Inferior parietal cortex (tissue), 1 donor: ENCODE data around the gene CBARP.

ENCODE experiments used
- DNase-seq: peaks from one replicate; pipeline ENCODE4 v3.0.0-alpha.2; 2016; ENCODE audit errors: extremely low spot score

CBARP gene

DNA sequence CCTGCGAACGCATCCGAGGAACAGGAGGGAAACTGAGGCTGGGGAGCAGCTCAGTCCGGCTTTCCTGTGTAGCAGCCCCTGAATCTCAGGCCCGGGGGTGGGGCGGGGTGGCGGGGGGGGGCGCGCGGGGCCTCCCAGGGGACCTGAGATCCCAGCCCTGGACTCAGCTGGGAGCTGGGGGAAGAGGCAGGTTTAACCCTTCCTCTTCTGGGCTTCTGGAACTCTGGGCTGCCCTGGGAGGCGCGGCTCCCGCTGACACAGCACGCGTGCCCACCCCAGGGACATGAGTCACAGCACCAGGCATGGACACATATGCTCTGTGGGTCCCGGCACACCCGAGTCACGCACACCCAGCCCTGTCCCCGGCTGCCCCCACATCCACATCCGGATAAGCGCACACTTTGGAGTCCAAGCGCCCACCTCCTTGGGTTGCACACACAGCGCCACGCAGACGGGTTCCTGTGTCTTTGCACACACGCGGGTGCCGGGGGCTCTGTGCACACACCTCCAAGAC is 27.9 kb upstream of the CBARP start:
- no peak for DNase-seq

DNA sequence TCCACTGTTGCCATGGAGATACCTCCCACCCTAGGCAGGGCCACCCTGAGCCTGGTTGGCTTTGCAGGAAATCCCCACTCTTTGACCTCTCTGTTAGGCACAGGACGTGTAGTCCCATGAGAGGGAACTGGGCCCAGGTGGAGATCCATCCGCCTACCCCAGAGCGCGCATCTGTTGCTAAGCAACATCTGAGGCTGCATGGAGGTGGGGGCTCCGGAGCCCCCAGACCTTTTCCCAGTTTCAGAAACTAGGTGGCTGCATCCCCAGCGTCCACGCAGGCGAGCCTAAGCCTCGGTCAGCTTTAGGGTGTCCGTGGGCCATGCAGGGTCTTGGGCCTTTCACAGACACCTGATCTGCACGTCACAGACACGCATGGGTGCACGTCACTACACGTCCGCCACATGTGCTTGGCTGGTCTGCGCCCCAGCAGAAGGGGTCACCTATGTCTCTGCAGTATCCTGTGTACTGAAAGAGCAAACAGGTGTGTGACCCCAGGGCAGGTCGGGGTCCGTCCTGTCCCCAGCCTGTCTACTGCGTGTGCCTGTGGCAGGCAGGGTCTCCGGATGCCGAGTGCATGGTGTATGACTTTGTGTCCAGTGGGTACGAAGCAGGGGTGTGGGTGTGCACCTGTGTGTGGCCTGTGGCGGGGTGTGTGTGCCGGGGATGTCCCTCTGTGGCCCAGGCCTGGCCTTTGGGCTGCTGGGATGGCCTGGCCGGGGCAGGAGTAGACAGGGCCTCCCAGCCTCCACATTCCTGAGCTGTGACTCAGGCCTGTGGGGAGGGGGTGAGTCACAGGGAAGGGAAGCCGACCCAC is 27.2 kb upstream of the CBARP start:
- DNase-seq, result no peak

GRCh38 chr19:1263188-1263587 is 25.4 kb upstream of the CBARP start:
- no peak for DNase-seq

DNA sequence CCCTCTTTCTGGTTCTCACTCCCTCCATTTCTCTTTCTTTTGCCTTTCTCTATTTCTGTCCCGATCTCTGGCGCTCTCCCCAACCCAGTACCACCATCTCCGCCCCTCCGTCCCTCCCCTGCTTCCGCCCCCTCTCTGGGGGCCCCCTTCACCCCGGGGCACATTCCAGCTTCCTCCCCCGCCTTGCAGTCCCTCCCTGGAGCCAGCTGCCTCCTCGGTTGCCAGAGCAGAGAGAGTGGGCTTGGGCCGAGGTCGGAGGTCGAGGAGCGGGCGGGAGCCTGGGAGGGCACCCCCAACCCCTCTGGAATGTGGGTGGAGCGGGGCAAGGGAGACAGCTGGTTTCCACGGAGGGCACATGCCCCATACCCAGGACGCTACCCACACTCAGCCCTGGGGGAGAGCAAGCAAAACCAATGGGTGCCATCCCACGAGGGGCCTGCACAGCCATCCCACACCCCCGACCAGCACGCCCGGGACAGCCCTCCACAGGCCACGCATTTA is 24.9 kb upstream of the CBARP start:
- DNase-seq, result no peak

DNA sequence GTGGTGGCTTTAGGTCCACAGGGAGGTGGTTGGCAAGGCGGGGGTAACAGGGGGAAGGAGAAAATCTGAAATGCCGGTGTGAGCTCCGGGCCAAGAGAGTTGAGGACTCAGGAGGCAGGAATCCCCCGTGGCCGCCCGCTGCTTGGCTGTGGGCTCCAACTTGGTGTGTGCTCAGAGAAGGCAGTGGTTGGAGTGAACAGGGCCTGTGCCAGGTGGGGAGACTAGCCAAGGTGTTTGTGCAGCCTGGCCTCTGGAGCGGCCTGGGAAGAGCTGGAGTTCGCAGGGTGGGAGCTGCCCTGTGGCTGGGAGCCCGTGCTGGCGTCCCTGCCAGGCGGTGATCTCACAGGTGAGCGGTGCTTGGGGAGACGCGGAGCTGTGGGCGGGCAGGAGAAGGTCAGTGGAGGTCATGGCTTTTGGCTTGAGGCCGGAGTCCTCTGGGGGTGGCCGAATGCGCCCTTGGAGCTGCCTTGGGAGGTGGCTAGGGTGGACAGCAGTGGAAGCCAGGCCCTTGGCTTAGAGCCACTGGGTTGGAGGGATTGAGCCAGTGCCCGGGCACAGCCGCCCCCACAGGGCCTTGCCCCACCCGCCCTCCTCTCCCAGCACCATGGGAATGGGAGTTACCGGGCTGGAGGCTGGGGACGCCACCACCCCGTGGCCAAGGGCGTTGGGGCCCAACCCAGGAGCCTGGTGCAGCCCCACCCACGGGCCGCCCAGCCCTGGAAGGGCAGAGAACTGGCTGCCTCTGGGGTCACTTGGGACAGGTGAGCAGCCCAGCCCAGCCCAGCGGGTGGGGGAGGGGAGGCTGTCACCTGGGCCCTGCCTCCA is 24.2 kb upstream of the CBARP start:
- no peak for DNase-seq

DNA sequence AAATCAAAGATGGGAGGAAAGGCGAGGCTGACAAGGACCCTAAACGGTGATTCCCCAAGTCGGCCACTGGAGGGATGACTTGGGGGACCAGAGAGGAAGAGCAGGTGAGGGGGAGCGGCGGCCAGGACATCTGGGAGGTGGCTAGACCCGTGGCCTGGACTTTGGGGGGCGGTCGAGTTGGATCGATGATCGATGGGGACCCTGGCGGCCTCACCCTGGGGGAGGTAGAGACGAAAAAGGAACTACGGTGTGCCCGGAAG is 23.7 kb upstream of the CBARP start:
- no peak for DNase-seq

DNA sequence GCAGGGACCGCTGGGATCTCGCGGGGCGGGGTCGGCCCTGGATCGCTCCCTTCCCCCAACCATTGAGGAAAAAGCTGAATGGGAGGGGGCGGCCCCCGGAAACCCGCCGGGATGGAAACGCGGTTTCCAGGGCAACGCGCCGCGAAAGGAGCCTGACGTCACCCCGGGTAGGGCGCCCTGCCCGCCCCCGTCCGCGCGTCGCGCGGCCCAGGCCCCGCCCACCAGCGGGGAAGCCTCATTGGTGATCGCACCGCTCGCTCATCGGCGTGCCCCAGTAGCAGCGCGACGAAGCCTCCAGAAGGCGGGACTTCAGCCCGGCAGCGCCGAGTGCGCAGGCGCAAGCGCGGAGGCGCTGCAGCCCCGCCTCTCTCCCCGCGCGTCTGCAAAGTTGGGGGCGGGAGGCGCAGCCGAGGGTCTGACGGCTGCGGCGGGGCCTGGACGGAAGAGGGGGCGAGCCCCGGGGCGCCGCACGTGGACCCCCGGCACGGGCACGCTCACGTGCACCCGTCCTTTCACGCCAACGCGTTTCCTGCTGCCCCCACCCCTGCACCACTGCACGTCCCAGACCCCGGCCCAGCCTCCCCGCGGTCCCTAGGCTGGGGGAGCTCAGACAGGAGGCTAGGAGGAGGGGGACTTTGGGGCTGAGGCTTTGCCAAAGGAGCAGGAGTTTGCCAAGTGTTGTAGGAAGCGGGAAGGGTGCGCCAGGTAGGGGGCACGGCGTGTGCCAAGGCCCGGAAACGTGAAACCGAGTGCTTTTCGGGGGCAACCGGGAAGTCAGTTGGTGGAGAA is 23.1 kb upstream of the CBARP start:
- DNase-seq, result peak; percentile 96

DNA sequence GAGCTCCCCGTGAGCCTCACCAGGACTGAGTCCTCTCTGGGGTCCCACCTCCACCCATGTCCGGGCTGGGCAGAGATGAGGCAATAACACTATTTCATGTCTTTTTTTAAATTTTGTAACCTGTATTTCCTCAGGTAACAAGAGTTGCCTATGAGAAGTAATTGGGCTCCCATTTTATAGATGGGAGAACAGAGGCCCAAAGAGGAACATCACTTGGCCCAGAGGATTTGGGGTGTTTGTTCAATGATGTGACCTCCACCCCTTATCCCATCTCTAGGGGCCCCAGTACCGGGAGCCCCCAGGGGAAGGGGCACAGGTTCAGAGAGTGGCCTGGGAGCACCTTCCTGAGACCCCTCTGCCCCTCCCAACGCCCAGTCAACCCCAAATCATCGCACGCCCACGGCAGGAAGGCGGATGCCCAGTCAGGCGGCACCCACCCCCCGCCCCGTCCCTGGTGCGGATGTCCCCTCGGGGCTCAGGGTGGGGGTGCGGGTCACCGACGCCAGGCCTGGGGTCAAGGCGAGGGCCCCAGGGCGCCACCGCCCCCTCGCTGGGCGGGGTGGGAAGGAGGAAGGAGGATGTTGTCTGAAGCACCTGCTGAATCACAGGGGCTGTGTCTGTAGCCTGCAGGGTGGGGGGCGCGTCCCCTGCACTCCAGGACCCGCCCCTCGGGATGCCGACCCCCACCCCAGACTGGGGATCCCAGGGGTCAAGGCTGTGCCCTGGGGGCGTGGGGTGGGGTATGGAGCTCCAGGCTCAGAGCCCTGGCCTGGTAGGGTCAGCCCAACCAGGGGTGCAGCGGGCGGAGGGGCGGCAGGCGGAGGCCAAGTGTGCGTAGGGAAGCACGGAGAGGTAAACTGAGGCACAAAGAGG is 22.3 kb upstream of the CBARP start:
- no peak for DNase-seq

DNA sequence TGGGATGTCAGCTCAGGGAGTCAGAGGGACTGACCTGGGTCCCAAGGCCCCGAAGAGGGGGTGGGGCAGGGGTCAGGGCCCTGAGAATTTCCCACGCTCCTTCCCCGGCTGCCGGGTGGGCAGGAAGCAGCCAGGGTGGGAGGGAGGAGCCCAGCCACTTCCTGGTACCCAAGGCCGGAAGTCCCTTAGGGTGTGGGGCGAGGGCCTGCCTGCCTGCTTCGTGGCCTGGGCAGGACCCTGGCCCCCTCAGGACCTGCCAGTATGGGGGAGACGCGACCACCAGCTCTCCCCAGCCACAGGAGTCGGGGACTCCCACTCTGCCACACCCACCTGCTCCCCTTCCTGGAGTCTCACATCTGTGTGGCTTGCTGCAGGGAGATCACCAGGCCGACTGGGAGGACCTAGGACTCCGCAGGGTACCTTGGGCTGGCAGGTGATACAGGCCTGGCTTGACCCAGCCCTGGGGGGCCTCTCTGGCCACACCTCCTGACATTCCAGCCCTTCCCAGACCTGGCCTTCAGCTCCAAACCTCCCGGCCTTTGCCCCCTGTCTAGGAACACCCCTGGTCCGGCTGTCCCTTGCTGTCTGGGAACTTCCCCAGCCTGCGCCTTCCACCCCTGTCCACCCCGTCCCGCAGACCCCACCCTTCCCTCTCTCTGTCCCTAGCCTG is 21.5 kb upstream of the CBARP start:
- DNase-seq, result no peak

DNA sequence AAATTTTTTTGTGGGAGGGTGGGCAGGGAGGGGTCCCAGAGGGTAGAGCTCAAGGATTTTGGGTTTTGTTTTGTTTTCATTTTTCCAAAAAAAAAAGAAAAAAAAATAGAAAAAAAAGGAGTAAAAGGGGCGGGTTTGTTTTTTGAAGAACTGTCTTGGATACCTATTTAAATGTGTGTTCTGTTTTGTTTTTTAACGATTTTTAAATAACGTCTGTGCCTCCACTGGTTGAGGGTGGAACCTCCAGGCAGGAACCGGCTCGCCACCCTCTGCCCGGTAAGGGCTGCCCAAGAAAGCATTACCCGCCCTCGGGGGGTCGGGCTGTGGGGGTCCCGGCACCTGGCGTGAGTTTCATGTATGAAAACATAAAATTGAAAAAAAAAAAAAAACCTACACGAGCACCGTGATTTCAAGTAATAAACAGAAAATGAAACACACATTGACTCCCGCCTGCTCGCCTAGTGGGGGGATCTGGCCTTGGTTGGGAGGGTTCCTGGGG is 21.0 kb upstream of the CBARP start:
- no peak for DNase-seq

DNA sequence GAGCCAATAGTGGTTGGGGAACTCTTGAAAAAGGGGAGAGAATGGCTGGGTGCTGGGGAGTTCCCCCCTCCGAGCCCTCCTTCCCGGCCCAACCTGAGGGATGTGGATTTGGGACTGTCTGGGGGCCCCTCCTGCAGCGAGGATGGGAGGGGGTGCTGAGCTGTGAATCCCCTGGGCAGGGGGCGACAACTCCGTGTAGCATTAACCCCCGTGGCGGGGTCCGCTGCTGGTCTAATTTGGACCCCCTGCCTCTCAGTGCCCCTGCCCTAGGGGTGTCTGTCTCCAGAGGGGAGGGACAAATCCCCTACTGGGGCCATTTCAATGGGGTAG is 20.3 kb upstream of the CBARP start:
- no peak for DNase-seq

- no peak for DNase-seq
Measured at GRCh38 chr19:1257475-1258162, 19.8 kb upstream of the CBARP start.

GRCh38 chr19:1256646-1257474 is 19.1 kb upstream of the CBARP start:
- no peak for DNase-seq

- no peak for DNase-seq
Measured at GRCh38 chr19:1255186-1256161, 17.7 kb upstream of the CBARP start.

GRCh38 chr19:1254530-1255185 is 16.9 kb upstream of the CBARP start:
- no peak for DNase-seq

DNA sequence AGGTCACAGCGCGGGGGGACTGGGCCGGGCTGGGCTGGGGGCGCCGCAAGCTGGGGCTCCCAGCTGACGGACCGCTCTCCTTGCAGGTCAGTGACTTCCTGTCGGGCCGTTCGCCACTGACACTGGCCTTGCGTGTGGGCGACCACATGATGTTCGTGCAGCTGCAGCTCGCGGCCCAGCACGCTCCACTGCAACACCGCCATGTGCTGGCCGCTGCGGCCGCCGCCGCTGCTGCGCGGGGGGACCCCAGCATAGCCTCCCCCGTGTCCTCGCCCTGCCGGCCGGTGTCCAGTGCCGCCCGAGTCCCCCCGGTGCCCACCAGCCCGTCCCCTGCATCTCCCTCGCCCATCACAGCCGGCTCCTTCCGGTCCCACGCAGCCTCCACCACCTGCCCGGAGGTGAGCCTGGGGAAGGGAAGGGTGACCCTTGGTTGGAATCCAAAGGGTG is 16.3 kb upstream of the CBARP start:
- no peak for DNase-seq

DNA sequence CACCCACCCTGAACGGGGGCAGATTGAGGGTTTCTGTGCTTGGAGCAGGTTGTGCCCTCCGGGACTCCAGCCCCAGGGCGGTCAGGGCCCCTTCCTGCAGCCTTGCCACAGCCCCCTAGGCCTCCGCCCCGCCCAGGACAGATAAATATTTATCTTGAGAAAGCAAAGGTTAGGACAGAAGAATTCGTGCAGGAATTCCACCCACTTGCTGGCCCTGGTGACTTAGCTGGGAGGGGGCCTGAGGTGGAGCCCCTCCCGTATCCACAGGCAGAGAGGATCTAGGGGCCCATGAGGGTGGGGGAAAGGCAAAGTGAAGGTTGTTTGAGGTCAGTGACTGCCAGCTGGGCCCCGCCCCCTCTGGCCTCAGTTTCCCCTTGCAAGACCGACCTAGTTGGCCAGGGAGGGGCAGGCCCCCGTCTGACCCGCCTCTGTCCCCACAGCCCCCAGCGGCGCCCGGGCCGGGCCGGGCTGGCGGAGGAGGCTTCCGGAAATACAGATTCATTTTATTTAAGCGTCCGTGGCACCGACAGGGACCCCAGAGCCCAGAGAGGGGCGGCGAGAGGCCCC is 15.8 kb upstream of the CBARP start:
- DNase-seq, result no peak
